Fibroblast of skin of right quadriceps (primary cell): Measurements from ENCODE around the gene ADAMTS18.
"Not testable (repeated sequence)": the region's sequence is repeated elsewhere in the genome, so short reads cannot be mapped to it uniquely, and the experiment has no call there.

ENCODE experiments used
- DNase-seq: peaks from one replicate; pipeline ENCODE4 v3.0.0-alpha.2; 2013

ADAMTS18 gene

GRCh38 chr16:77434530-77435271 is at the start of gene ADAMTS18:
Gene ADAMTS18, minus strand, starts transcription at chr16:77435034. Its CDS starts 339 bp downstream, at chr16:77434695.
- no peak for DNase-seq

GRCh38 chr16:77480681-77481315 is 46.0 kb upstream of the ADAMTS18 start:
- DNase-seq = no peak

GRCh38 chr16:77472262-77472661 is 37.4 kb upstream of the ADAMTS18 start:
- no peak for DNase-seq

DNA sequence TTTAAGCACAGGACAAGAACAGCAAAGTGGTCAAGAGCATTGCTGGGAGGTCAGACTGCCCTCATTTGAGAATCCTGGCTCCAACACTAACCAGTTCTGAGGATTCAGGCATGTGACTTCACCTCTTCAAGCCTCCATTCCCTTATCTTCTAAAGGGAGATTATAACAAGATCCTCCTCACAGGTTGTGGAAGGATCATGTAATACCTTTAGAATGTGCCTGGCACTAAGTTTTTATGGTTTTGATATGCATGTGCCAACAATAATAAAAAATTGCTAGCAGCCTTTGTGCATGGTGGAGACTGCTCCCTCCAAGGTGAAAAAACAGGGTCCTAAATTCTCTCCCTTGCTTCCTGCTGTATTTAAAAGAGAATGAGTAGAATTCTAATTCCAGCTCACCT is 36.0 kb upstream of the ADAMTS18 start:
- DNase-seq = no peak

DNA sequence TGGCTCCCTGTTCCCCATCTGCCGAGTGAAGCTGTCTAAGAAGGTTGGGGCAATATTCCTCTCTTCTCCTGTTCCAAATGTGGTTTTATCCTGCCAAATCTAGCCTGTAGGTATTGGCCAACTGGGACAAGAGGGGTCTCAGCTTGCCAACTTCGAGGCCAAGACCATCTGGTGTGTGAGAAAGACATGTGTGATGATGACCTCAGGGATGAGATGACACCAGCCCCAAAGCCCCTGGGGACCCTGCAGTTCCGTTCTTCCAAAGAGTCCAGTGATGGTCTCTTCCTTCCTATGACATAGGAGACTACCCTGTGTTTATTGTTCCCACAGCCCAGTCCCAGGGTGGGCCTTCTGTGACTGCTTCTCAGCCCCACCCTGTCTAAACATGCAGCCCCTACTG is 34.8 kb upstream of the ADAMTS18 start:
- no peak for DNase-seq

DNA sequence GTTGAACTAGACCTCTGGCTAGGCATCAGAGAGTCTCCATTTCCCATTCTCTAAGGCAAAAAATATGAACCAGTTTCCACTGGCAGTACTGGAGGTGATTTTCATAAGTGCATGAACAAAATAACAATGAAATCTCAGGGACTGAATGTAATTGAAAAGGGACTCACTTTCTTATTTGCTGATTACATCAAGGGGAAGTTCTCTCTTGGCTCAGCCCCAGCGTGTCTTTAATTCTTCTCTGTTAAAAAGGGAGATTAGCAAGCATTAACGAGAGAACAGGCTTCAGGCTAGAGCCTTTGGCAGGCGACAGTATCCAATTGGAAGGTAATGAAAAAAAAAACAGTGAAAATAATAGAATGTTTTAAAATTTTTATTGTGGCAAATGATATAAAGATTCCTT is 34.0 kb upstream of the ADAMTS18 start:
- DNase-seq = no peak

DNA sequence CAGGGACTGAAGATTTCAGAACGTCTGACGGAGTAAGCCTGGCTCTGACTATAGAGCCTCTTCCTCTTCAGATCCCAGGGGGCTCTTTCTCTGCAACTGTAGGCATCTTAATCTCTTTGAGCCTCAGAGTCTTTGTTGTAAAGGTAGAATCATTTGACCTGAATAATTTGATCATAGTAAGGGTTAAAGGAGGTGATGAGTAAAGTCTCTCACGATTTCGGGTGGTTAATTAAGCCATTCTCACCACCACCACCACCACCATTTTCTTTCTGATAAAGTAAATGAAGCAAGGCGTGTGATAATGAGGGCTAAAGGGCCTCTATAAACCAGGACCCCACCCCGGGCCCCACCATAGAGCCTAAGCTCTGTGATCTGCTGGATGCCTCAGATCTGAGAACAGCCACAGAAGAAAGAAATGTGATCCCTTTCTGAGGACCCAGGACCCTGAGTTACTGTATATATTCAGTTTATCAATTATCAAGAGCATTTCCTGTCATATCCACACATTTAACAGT is 33.0 kb upstream of the ADAMTS18 start:
- DNase-seq = no peak

- DNase-seq = not testable (repeated sequence)
These were observed 28.8 kb upstream of the ADAMTS18 start for GRCh38 chr16:77463659-77464058.

DNA sequence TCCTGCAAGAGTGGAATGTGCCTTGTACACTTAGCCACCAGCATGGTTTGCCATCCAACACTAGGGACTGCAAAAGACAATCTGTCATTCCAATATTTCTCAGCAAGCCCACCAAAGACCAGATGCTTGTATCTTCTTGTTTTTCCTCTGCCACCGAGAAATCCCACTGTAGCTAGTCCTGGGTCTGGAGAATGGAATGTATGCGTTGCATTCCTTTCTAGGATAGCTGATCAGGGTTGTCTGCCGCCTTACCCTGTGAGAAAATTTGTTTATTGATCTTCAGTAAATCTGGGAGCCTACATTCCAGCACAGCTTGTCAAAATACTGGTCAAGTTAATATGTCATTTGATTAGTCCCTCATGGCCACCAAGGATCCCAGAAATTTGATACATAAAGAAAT is 28.1 kb upstream of the ADAMTS18 start:
- DNase-seq = no peak

- no peak for DNase-seq
These were observed 24.9 kb upstream of the ADAMTS18 start for GRCh38 chr16:77459534-77460254.

DNA sequence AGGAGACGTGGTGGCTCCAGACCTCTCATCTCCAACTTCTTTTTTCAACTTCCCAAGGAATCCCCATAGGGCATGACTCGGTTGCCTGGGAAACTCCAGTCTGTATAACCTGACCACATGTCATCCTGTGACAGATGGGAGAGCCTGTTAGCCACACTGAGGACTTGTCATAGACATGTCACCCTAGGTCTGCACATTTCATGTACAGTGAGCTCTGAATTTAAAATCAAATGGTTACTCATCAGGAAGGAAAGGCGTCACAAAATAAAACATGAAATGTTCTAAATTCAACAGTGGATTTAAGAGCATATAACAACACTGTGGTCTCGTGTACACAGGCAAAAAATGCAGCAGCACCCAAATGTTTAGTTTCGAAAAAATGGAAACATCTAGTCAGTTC is 22.2 kb upstream of the ADAMTS18 start:
- peak; percentile 7 for DNase-seq

GRCh38 chr16:77452243-77452642 is 17.4 kb upstream of the ADAMTS18 start:
- DNase-seq = no peak

GRCh38 chr16:77450790-77451487 is 16.1 kb upstream of the ADAMTS18 start:
- DNase-seq = no peak

GRCh38 chr16:77449208-77449607 is 14.4 kb upstream of the ADAMTS18 start:
- no peak for DNase-seq

GRCh38 chr16:77445324-77445723 is 10.5 kb upstream of the ADAMTS18 start:
- DNase-seq = no peak

- DNase-seq = no peak
These were observed 9.3 kb upstream of the ADAMTS18 start for GRCh38 chr16:77444147-77444460.

DNA sequence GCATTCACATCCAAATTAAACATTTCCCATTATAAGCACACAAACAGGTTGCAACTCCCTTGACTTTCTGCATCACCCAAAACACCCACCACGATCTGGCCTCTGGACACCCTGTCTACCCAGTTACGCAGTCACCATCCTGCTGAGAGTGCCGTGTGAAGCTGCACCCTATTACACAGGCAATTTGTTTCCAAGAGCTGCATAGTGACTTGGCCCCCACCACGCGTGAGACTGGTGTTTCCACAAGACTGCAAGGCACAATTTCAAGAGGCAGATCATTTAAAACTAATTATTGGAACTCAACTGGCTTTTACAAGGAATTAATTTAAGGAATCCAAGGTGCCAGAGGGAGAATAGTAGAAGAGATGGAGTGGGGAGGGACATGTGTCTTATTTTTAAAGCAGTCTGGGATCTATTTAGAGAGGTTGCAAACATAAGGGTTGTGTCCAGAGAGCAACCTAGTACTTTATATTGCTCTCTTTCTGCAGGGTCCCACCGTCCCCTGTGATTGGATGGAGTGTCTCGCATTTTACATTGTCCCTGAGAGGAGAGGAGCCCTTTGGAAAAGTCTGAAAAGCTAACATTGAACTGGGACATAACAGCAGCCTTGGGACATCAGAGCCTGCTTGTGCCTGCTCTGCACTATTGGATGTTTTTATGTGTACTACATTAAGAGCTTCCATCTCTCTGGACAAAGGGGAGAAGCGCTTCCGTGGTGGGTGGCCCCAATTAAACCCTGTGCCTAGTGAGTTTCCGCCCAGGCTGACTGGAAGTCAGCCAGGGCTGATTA is 8.7 kb upstream of the ADAMTS18 start:
- no peak for DNase-seq

GRCh38 chr16:77442078-77442477 is 7.2 kb upstream of the ADAMTS18 start:
- no peak for DNase-seq

DNA sequence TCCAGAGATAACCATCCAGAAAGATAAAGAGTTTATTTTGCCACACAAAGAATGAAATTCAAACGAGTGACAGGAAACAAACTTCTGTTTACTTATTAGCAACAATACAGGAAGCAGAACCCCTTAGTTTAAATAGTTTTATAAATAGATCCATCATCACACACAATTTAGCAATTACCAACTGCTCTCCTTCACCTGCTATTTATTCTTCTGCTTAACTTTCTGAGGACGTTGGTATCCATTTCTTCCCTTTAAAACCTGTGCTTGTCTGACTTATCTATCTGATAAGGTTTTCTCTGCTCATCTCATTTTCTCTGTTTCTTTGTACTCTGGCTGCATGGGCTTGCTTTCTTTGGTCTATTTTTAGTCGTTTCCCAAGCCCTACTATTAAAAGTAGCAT is 4.3 kb upstream of the ADAMTS18 start:
- DNase-seq = no peak

DNA sequence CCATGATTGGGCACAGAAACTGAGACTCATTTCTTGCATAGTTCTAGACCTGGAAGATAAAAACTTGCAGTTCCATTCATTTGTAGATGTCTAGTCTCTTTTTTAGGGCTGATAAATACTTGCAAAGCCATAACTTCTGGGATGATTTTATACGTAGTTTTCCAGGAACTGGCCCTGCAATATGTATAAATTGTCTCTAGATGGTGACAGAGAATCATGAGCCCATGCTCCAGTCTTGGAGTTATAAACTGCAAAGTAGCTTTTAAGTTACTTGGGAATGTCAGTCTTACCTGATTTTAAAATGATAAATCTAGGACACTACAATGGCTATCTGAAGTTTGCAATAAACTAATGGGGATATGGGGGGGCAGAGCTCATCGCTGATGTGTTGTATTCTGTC is 3.0 kb upstream of the ADAMTS18 start:
- peak; percentile 6 for DNase-seq

DNA sequence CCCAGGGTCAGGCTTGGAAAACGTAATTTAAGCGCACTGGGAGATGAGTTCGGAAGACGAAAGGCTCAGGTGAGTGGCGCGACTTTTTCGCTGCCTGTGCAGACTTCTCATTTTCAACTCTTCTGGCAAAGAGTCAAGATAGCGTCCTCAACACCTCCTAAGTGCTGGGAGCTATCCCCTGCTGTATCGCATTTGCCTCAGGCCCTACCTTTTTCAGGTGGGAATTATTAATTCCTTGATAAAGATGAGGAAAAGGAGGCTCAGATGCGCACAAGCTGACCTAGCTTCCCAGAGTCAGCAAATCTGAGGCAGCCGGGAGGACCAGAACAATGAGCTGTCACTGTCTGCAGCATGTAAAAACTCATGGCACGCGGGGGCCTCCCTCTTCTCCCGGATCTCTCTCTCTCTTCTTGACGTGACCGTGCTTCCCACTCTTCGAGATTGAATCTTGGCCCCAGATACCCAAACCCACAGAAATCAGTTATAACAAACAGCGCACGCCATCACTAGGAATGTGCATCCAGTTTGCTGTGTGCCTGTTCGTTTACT is 512 bp upstream of the ADAMTS18 start:
- no peak for DNase-seq

DNA sequence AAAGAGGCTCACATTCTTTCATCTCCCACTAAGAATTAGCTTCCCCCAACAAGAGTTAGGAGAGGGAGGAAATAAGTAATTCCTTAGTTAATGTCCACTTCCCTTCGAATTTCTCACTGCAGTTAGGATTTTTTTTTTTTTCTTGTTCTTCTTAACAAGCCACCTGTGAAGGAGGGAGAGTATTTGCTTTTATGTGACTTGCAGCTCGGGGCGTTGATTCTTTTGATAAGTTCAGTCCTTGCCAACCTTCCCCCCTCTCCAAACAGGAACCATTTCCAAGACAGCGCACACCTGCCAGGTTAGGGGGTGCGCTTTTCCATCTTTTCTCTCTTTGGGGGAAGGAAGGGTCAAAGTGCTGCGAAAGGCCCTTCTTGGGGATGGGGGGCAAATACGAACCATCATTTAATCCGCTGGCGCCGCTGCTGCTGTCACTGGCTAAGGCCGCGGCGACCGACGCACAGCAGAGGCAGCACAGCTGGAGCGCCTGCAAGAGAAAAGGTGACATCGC is 758 bp downstream of the ADAMTS18 start:
- DNase-seq = no peak
